OCI-LY1 (cell line): ENCODE measurements around the gene BRPF1.

Source experiments
- EZH2 ChIP-seq: fragments of 200-600 bp; sonication (generic), shearing (Covaris generic); IDR thresholded peaks from 2 replicates; pipeline ENCODE4 v1.8.0; 2017; ENCODE audit warnings: borderline replicate concordance, mixed run types, mild to moderate bottlenecking, antibody characterized with exemption, low read length, moderate library complexity, mixed read lengths
- TF ChIP-seq, protein P1 (sequence below): fragments of 200-600 bp; sonication (generic), shearing (Covaris generic); IDR thresholded peaks from 2 replicates; pipeline ENCODE4 v1.5.1; 2017; ENCODE audit warnings: mild to moderate bottlenecking, antibody characterized with exemption, low read length, moderate library complexity, mixed read lengths

DNA sequence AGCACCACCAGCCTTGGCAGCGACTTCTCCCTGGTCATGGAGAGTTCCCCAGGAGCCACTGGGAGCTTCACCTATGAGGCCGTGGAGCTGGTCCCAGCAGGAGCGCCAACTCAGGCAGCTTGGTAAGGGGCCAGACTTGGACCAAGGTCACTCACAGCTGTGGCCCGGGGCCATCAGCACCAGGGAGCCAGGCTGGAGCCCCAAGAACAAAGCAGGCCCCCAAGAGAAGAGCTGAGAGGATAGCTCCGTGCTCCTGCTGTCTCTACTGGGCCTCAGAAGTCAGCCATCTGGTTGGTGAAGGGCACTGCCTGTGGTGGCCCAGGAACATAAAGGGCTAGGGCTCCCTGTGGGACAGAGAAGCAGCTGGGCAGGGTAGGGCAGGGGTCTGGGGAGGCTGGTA is 42.6 kb upstream of the BRPF1 start:
- TF ChIP-seq, protein P1, sequence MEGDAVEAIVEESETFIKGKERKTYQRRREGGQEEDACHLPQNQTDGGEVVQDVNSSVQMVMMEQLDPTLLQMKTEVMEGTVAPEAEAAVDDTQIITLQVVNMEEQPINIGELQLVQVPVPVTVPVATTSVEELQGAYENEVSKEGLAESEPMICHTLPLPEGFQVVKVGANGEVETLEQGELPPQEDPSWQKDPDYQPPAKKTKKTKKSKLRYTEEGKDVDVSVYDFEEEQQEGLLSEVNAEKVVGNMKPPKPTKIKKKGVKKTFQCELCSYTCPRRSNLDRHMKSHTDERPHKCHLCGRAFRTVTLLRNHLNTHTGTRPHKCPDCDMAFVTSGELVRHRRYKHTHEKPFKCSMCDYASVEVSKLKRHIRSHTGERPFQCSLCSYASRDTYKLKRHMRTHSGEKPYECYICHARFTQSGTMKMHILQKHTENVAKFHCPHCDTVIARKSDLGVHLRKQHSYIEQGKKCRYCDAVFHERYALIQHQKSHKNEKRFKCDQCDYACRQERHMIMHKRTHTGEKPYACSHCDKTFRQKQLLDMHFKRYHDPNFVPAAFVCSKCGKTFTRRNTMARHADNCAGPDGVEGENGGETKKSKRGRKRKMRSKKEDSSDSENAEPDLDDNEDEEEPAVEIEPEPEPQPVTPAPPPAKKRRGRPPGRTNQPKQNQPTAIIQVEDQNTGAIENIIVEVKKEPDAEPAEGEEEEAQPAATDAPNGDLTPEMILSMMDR, result no peak
- no peak for TF ChIP-seq EZH2
